Epidermal melanocyte (primary cell): ENCODE results near the gene FBXO28.
"Not testable (repeated sequence)": the region's sequence is repeated elsewhere in the genome, so short reads cannot be mapped to it uniquely, and the experiment has no call there.

Experiments
- DNase-seq: peaks from one replicate; pipeline ENCODE4 v3.0.0; 2011; ENCODE audit warnings: low spot score; ENCODE audit not compliant: insufficient read length

The FBXO28 gene, protein sequence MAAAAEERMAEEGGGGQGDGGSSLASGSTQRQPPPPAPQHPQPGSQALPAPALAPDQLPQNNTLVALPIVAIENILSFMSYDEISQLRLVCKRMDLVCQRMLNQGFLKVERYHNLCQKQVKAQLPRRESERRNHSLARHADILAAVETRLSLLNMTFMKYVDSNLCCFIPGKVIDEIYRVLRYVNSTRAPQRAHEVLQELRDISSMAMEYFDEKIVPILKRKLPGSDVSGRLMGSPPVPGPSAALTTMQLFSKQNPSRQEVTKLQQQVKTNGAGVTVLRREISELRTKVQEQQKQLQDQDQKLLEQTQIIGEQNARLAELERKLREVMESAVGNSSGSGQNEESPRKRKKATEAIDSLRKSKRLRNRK

GRCh38 chr1:224113918-224114786, at the start of gene FBXO28:
FBXO28 (plus strand) TSS chr1:224114111; CDS start chr1:224114130, 19 bp downstream.
- peak; percentile 98 for DNase-seq

DNA sequence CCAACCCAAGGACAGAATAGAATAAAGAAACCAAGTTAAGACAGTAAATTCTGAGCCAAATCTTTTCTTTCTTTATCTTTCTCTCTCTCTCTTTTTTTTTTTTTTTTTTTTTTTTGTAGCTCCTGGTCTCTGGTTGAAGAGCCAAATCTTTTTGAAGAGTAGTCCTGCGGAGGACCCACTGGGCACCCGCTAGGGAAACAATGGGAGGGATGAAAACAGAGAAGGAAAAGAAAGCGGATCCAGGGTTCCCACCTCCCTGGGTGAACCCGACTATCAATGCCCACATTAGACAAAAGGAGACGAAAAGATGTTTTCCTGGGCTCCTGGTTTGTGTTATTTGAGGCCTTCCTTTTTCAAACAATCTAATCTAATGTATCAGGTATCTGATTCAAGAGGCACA, 49.8 kb upstream of the FBXO28 start:
- DNase-seq, result no peak

DNA sequence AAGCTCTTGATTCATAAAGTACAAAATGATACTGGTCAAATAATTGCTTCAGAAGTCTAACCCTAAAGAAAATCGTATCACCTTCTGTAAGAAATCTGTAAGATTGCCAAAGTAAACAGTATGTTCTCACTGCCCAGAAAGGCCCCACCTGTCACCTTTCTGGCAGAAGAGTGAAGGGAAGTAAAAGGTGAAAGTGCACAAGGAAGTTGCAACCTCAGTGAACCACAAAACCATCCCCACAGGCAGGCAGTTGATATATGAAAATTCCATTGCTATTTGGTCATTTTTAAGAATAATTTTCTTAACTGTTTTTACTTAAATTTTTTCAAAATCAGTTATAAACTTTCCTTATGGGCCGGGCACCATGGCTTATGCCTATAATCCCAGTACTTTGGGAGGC, 48.5 kb upstream of the FBXO28 start:
- DNase-seq, result no peak

GRCh38 chr1:224067207-224067606, 46.7 kb upstream of the FBXO28 start:
- no peak for DNase-seq

- DNase-seq, result no peak
Measured at GRCh38 chr1:224067621-224068457, 46.1 kb upstream of the FBXO28 start.

GRCh38 chr1:224068458-224069072, 45.3 kb upstream of the FBXO28 start:
- no peak for DNase-seq

DNA sequence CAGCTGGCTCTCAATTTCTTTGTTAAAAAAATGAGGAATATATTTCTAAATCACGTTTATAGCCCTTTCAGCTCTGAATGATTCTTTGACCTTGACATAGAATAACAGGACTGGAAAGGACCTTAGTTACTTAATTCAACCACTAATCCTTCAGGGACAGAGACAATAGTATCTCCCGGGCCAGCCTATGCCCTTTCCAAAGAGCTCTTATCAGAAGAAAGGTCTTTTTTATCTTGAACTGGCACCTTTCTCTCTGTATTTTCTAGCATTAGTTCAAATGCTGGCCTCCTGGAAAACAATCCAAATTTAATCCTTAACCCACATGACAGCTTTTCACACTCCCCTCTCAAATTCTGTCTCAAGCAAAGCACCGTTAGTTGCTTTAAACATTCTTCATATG, 44.8 kb upstream of the FBXO28 start:
- DNase-seq, result no peak

GRCh38 chr1:224070521-224070920, 43.4 kb upstream of the FBXO28 start:
- DNase-seq, result no peak

DNA sequence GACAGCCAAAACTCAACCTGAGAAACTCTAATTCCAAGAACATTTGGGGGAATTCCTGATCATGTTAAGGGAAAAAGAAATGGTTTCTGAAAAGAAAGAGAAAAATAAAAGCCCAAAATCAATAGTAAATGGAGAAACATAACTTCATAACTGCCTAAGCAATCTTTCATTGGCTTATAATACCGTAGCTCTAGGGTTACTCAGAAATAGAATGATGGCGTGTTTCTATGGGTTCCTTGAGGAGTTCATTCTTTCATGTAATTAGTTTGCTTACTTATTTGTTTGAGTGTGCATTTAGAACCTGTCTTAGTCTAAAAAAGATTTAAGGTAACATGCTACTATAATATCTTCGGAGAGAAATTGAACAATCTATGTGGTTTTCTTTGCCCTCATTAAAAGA, 37.5 kb upstream of the FBXO28 start:
- no peak for DNase-seq

- DNase-seq, result not testable (repeated sequence)
Measured at GRCh38 chr1:224079644-224080043, 34.3 kb upstream of the FBXO28 start.

GRCh38 chr1:224080115-224080774, 33.7 kb upstream of the FBXO28 start:
- no peak for DNase-seq

GRCh38 chr1:224081604-224082003, 32.3 kb upstream of the FBXO28 start:
- no peak for DNase-seq

- DNase-seq, result no peak
Measured at GRCh38 chr1:224082146-224082545, 31.8 kb upstream of the FBXO28 start.

DNA sequence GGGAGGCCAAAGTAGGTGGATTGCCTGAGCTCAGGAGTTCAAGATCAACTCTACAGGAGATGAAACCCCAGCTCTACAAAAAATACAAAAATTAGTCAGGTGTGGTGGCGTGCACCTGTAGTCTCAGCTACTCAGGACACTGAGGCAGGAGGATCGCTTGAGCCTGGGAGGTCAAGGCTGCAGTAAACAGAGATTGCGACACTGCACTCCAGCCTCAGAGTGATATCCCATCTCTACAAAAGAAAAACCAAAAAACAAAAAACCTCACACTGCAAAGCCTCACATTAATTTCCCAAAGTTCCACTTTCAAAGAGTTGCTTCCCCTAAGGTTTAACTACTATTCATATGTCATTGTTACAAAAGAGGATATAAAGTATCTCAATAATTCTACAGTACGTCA, 29.0 kb upstream of the FBXO28 start:
- DNase-seq, result no peak

GRCh38 chr1:224085421-224086108, 28.3 kb upstream of the FBXO28 start:
- no peak for DNase-seq

- no peak for DNase-seq
Measured at GRCh38 chr1:224087286-224087794, 26.6 kb upstream of the FBXO28 start.

GRCh38 chr1:224089583-224089982, 24.3 kb upstream of the FBXO28 start:
- no peak for DNase-seq

DNA sequence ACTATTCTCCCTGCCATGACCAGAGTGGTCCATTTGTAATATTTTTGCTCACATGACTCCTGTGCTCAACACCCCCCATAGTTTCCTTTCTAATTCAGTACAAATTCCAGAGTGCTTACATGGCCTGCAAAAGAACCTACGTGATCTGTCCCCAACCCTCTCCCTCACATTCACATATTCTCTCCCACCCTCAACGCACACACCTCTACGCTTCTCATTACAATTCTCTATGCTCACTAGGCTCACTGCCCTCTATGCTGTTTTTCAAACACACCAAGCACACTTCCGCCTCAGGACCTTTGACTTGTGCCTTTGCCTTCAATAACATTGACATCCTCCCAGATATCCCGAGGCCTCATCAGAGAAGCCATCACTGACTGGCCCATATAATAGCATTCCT, 23.8 kb upstream of the FBXO28 start:
- no peak for DNase-seq

DNA sequence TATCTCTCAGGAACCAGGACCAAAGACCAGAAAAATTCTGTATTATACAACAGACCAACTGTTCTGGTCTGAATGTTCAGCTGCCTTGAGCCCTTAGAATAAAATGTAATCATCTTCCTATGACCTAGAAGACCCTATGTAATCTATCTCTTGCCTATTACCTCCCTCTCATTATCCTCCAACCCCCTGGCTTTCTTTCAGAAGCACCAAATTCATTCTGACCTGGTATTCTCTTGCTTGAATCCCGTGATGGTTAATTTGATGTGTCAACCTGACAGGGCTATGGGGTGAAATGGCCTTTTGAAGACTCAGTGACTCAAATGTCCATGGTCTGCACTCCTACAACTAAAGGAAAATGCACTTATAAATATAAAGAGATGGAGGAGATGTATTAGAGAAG, 21.8 kb upstream of the FBXO28 start:
- DNase-seq, result no peak

- DNase-seq, result no peak
Measured at GRCh38 chr1:224092601-224093000, 21.3 kb upstream of the FBXO28 start.
